CD4-positive, alpha-beta T cell treated with Interleukin-2 at 100 ng/mL for 4 hours (primary cell): ENCODE measurements around the gene QPCT.
"Not testable (repeated sequence)": the region's sequence is repeated elsewhere in the genome, so short reads cannot be mapped to it uniquely, and the experiment has no call there.

ENCODE experiments used
- DNase-seq: peaks from one replicate; pipeline ENCODE4 v3.0.0-alpha.2; 2020; ENCODE audit warnings: low spot score

The QPCT gene

DNA sequence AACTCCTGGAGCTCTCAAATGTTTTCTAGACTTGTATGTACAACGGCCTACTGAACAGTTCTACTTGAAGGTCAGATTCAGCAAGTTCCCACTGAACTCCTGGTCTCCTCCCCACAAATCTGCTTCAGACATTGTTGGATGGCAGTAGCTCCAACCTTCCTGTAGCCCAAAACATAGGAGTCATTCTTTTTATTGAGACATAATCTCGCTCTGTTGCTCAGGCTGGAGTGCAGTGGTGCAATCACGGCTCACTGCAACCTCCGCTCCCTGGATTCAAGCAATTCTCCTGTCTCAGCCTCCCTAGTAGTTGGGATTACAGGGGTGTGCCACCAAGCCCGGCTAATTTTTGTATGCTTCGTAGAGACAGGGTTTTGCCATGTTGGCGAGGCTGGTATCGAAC lies 47.3 kb downstream of the QPCT start:
- no peak for DNase-seq

DNA sequence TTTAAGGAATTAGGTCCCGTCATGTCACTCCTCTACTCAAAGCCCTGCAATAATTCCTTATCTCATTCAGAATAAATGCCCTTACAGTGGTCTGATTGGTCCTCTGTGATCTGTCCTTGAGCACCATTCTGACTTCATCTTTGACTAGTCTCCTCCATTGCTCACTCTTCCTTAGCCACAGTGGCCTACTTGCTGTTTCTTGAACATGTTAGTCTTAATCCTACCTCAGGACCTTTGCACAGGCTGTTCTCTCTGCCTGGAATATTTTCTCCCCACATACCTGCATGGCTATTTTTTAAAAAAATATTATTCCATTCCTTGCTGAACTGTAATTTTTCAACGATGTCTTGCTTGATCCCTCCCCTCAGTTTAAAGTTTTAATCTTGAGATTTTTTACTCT lies 48.0 kb downstream of the QPCT start:
- no peak for DNase-seq

DNA sequence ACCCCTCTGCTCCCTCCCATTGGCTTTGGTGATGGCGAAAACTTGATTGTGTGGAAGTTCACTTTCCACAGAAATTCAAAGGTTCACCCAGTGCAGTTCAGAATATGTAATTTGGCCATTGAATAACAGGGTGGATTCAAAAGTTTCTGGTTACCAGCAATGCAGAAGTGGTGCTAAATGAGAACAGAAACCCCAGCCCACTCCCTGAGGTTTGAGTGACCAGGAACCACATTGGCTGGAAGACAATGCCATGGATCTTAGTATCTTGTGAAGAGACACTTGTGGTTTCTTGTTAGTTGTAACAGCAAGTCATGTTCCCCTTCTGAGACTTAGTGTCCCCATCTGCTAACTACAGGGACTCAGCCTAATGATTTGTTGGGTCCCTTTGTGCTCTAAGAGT lies 49.8 kb downstream of the QPCT start:
- DNase-seq = no peak

DNA sequence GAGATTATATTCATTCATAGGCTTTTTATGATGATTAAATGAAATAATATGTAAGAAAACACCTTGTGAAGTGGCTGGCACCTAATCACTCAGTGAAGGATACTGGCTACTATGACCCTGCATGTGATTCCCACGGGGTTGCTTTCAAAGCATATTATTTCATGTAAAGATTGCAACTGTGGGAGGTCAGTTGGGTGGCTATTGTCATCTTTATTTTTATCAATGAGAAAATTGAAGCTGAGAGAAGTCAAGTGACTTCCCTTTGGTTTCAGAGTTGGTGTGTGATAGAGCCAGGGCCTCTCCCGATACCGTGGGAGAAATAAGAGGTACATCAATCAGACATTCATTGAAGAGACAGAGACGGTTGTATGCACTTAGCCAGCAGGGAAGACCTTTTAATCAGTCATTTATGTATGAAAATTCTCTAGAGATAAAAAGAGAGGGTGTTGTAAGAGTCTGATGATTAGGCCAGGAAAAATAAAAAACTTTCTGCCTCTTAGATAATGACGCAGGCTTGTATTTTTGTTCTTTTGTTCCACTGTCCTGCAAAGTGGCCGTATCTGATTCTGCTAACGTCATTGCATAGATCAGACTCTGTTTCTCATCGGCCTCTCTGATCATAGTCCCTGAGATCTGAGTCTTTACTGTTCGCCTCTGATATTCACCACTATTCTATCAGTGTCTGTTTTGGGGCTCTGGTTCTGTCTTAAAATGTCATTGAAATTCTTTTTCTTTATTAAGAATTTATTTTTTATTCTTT lies 50.5 kb downstream of the QPCT start:
- no peak for DNase-seq

- no peak for DNase-seq
Measured at GRCh38 chr2:37396890-37397565, 52.6 kb downstream of the QPCT start.

- no peak for DNase-seq
Measured at GRCh38 chr2:37398990-37399389, 54.6 kb downstream of the QPCT start.

DNA sequence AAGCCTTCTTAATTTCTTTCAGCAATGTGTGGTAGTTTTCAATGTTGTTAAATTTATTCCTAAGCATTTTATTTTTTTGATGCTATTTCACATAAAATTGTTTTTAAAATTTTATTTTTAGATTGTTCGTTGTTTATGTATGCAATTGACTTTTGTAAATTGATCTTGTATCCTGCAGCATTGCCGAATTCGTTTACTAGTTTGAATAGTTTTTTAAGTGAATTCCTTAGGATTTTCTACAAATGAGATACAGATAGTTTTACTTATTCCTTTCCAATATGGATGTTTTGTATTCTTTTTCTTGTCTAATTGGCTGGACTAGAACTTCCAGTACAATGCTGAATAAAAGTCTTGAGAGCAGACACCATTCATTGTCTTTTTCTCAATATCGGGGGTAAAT lies 55.6 kb downstream of the QPCT start:
- no peak for DNase-seq

DNA sequence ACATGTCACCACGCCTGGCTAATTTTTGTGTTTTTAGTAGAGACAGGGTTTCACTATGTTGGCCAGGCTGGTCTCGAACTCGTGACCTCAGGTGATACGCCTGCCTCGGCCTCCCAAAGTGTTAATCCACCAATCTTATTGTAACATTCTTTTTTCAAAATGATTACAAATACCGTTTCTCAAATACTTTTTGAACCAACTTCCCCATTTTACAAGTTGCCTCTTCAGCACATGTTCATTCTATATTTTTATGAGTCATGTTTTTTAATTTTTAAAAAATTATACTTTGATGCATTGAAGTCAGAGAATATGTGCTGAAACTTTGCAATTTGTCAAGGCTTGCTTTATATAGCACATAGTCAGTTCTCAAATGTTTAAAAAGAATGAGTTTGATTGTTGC lies 58.2 kb downstream of the QPCT start:
- DNase-seq = no peak

- DNase-seq = no peak
Measured at GRCh38 chr2:37405781-37406180, 61.4 kb downstream of the QPCT start.

DNA sequence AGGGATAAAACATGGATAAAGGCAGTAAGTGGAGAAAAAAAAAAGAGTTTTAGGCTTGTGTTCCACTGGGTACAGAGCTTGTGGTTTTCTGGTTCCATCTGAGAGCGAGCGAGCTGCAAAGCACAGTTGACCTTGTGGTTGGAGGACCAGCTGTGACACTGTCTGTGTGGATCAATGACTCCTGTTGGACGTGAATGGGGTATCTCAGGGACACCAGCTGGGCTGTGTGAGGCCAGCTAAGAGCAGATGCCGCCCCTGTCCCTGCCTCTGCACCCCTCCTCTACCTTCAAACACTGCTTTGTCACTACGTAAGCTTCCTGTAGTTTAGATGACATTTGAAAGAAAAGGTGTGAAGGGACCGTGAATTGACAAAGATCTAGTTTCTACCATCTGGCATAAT lies 67.8 kb downstream of the QPCT start:
- DNase-seq = no peak

GRCh38 chr2:37413911-37414469 lies 69.6 kb downstream of the QPCT start:
- not testable (repeated sequence) for DNase-seq

- DNase-seq = peak; percentile 71
Measured at GRCh38 chr2:37414470-37414949, 70.1 kb downstream of the QPCT start.

GRCh38 chr2:37415128-37415820 lies 70.8 kb downstream of the QPCT start:
- DNase-seq = no peak

GRCh38 chr2:37417321-37417720 lies 72.9 kb downstream of the QPCT start:
- DNase-seq = no peak

- no peak for DNase-seq
Measured at GRCh38 chr2:37418956-37419355, 74.5 kb downstream of the QPCT start.

GRCh38 chr2:37421686-37422085 lies 77.3 kb downstream of the QPCT start:
- no peak for DNase-seq

GRCh38 chr2:37422816-37423215 lies 78.4 kb downstream of the QPCT start:
- no peak for DNase-seq
